Progenitor cell of endocrine pancreas (in vitro differentiated cells): ENCODE measurements around the gene GPRC5D. TPM values are rescaled to one million over a fixed set of nuclear protein-coding genes. Genes with fewer than 3 reads are reported as not detected.
A peak's percentile ranks its signal among the peaks of the same experiment; 100 is the strongest.

ENCODE experiments used
- DNase-seq: peaks from one replicate; pipeline ENCODE4 v3.0.0; 2021; ENCODE audit warnings: low spot score; ENCODE audit not compliant: unreplicated experiment
- H3K27ac Mint-ChIP-seq: 2 replicates; pipeline ENCODE4 v1.8.0; 2021; ENCODE audit warnings: mild to moderate bottlenecking, moderate library complexity, mixed read lengths
- H3K27me3 Mint-ChIP-seq: 2 replicates; pipeline ENCODE4 v1.8.0; 2021; ENCODE audit warnings: mixed read lengths
- H3K36me3 Mint-ChIP-seq: 2 replicates; pipeline ENCODE4 v1.8.0; 2022; ENCODE audit warnings: mixed read lengths; ENCODE audit not compliant: insufficient read depth
- H3K4me1 Mint-ChIP-seq: 2 replicates; pipeline ENCODE4 v1.8.0; 2021; ENCODE audit warnings: low read depth, mixed read lengths
- H3K4me3 Mint-ChIP-seq: 2 replicates; pipeline ENCODE4 v1.8.0; 2021; ENCODE audit warnings: low read depth, mild to moderate bottlenecking, moderate library complexity, mixed read lengths
- H3K9me3 Mint-ChIP-seq: 2 replicates; pipeline ENCODE4 v1.8.0; 2021; ENCODE audit warnings: low read depth, mixed read lengths
- CTCF ChIP-seq: fragments of 200-600 bp; sonication (generic); IDR thresholded peaks from one replicate; pipeline ENCODE4 v1.5.0; 2021; ENCODE audit warnings: antibody characterized with exemption, mild to moderate bottlenecking; ENCODE audit not compliant: unreplicated experiment
- total RNA-seq: library from RNA; stranded (reverse); gene quantifications from 2 replicates; pipeline ENCODE4 v1.2.1, GENCODE V29; 2021

The GPRC5D gene
- total RNA-seq, 1 donor from 2014 or later = not detected

GRCh38 chr12:12947902-12948301 is 4.1 kb downstream of the GPRC5D start:
- peaks cover 6% of the 10 kb centered on the region for H3K9me3 Mint-ChIP-seq
- DNase-seq = no peak
- no peak overlapping the region for H3K4me3 Mint-ChIP-seq
- H3K4me1 Mint-ChIP-seq = peaks cover 18% of the 10 kb centered on the region
- no peak overlapping the region for H3K27ac Mint-ChIP-seq
- TF ChIP-seq CTCF = no peak
- H3K36me3 Mint-ChIP-seq = peaks cover 6% of the 10 kb centered on the region
- H3K27me3 Mint-ChIP-seq = peaks cover 4% of the 10 kb centered on the region

GRCh38 chr12:12946686-12947355 is 5.1 kb downstream of the GPRC5D start:
- Mint-ChIP-seq H3K36me3 (peaks cover 6% of the 10 kb centered on the region), H3K9me3 (peaks cover 6% of the 10 kb centered on the region), H3K4me3 (no peak overlapping the region), H3K27ac (peak overlapping the region; percentile 59), H3K27me3 (peaks cover 4% of the 10 kb centered on the region), H3K4me1 (peaks cover 18% of the 10 kb centered on the region)
- DNase-seq = no peak
- no peak for TF ChIP-seq CTCF

- Mint-ChIP-seq H3K4me3 (no peak overlapping the region), H3K4me1 (peaks cover 18% of the 10 kb centered on the region), H3K36me3 (peaks cover 6% of the 10 kb centered on the region), H3K27me3 (peaks cover 4% of the 10 kb centered on the region), H3K9me3 (peaks cover 6% of the 10 kb centered on the region), H3K27ac (no peak overlapping the region)
- TF ChIP-seq CTCF = no peak
- DNase-seq = no peak
Measured at GRCh38 chr12:12945591-12945990, 6.4 kb downstream of the GPRC5D start.

- no peaks in the 10 kb centered on the region for H3K27me3 Mint-ChIP-seq
- no peak overlapping the region for H3K27ac Mint-ChIP-seq
- H3K36me3 Mint-ChIP-seq = no peaks in the 10 kb centered on the region
- H3K4me3 Mint-ChIP-seq = no peak overlapping the region
- no peaks in the 10 kb centered on the region for H3K9me3 Mint-ChIP-seq
- peaks cover 18% of the 10 kb centered on the region for H3K4me1 Mint-ChIP-seq
- no peak for DNase-seq
- TF ChIP-seq CTCF = no peak
Measured at GRCh38 chr12:12943586-12944260, 8.2 kb downstream of the GPRC5D start.

- TF ChIP-seq CTCF = no peak
- no peak overlapping the region for H3K27ac Mint-ChIP-seq
- H3K4me1 Mint-ChIP-seq = peaks cover 3% of the 10 kb centered on the region
- no peaks in the 10 kb centered on the region for H3K27me3 Mint-ChIP-seq
- no peaks in the 10 kb centered on the region for H3K9me3 Mint-ChIP-seq
- no peak overlapping the region for H3K4me3 Mint-ChIP-seq
- no peaks in the 10 kb centered on the region for H3K36me3 Mint-ChIP-seq
- no peak for DNase-seq
Measured at GRCh38 chr12:12941450-12942350, 10.3 kb downstream of the GPRC5D start.
